Stimulated activated CD8-positive, alpha-beta memory T cell treated with anti-CD3 and anti-CD28 coated beads, Interleukin-15, amount 100 ng/mL, for 24 hours (primary cell): ENCODE measurements around the gene MEF2B.
"Not testable (repeated sequence)": the region's sequence is repeated elsewhere in the genome, so short reads cannot be mapped to it uniquely, and the experiment has no call there.

Source experiments
- DNase-seq: peaks from one replicate; pipeline ENCODE4 v3.0.0-alpha.2; 2020; ENCODE audit warnings: low read depth

Gene MEF2B

DNA sequence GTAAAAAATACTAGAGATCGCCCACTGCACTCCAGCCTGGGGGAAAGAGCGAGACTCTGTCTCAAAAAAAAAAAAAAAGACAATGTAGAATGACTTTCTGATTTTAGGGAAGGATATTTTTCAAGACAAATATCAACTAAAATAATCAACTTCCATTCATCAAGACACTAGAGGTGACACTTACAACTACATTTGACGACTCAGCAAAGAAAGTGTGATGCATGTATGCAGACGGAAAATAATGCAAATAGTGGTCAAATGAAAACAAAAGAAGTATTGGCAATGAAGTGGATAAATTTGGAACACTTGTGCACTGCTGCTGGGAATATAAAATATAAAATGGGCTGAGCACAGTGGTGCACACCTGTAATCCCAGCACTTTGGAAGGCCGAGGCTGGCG, 44.0 kb downstream of the MEF2B start:
- no peak for DNase-seq

DNA sequence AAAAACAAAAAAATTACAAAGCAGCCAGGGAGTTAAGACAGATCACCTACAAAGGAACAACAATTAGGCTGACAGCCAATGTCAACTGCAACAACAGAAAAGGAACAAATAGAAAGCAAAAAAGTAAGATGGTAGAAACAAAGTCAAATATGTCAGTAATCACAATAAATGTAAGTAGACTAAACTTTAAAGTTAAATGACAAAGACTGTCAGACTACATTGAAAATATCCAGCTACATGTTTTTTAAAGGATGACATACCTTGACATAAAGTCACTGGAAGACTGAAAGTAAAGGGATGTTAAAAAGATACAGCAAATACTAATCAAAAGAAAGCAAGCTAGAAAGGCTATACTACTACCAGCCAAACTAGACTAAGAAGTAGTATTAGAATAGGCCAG, 46.7 kb downstream of the MEF2B start:
- no peak for DNase-seq

DNA sequence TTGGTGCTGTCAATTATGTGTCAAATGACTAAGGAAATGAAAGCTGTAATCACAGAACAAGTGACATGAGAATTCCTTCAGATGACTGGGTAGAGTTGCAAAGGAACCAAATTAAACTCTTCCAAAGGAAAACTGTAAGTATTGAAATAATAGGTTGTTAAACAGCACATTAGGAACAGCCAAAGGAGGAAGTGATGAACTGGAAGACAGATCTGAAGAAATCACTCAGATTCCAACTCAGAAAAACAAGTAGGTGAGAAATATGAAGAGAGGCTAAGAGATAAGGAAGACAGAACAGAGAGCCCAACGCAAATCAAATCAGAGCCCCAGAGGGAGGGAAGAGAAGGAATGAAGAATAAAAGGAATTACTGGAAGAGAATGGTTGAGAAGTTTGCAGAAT, 47.2 kb downstream of the MEF2B start:
- no peak for DNase-seq

GRCh38 chr19:19121371-19121770, 48.7 kb downstream of the MEF2B start:
- no peak for DNase-seq

DNA sequence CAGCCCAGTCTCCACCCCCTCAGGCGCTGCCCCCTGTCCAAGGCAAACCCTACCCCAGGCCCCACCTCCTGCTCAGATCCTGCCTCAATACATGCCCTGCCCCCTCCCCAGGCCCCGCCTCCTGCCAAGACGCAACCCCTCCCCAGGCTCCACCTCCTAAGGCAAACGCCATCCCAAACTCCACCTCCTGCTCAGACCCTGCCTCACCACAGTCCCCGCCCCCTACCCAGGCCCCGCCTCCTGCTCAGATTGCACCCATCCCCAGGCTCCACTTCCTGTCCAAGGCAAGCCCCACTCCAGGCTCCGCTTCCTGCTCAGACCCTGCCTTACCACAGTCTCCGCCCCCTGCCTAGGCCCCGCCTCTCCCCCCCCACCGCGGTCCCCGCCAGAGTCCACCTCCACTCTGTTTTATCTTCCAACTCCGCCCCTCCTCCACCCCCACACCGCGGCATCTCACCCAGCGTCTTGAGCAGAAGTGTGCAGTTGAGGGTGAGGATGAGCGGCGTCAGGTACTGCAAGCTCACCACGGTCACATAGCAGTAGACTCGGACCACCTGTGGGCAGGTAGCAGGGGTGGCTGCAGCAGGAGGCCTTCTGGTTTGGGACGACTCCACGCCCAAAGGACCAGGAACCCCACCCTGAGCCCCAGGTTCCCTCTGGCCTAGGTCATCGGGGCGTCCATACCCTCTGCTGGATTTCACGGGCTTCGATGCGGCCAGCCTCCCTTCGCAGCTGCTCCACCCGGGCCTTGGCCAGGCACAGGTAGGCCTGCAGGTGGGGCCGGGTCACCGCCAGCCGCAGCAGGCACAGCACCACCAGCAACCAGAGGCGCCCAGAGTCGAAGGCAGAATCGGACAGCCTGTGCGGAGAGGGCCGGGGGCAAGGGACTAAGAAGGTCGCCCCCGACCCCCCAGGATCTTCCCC, 49.5 kb downstream of the MEF2B start:
- DNase-seq, result no peak

DNA sequence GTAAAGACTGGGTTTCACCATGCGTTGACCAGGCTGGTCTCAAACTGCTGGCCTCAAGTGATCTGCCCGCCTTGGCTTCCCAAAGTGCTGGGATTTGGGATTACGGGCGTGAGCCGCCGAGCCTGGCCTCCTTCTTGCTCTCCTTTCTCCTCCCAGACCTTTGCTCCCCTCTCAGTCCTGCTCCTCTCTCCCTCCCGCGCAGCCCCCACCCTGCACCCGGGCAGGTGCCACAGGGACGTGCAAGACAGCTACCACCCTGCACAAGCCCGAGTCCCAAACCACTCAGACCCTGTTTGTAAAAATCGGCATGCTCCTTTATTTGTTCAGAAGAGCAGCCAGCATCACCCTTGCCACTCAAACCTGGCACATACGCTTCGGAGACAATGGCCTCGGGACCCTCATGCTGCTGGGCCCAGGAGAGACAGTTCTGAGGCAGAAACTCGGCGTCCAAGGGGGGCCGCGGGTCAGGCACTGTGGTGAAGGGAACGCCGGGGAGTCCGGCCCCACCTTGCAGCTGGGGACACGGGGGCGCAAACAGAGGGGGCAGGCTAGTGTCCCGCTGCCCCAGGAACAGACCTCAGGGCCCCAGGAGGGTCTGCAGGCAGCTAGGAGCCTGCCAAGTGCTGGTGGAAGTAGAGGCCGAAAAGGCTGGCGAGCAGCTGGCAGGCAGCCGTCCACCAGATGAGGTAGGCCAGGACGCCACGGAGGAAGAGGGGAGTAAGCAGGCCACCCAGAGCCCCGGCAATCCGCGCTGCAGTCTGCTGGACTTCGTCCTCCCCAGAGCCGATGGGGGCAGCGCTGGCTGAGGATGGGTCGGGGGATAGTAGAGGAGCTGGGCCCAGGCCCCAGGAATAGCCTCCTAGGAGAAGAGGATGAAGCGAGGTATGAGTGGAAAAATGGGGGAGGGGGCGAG, 50.5 kb downstream of the MEF2B start:
- no peak for DNase-seq

GRCh38 chr19:19115954-19116353, 54.1 kb downstream of the MEF2B start:
- DNase-seq, result no peak

GRCh38 chr19:19113040-19113626, 56.9 kb downstream of the MEF2B start:
- DNase-seq, result no peak

DNA sequence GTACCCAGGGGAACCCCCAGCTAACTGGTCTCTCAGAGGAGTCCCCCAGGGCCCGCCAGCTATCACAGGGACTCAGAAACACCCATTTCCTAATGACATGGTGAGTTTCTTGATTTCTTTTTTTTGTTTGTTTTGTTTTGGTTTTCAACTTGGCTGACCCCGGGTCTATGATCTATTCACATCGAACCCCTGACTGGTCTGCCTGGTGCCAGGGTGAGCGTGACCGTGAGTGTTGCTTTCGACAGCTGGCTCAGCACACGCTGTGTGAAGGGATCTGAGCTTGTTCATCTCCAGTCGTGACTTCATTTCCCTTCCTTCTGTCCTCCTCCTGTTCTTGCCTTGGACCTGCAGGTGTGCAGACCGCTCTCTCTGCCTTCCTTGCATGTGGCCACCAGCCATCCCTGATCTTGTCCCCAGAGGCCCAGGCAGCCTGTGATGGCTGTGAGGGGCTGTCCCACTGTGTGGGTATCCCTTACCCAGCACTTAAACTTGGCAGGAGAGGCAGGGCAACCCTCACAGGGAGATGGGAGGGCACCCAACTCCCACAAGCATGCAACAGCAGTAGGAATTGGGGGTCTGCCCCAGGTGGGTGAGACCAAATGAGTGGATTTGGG, 58.0 kb downstream of the MEF2B start:
- no peak for DNase-seq

GRCh38 chr19:19111136-19111835, 58.8 kb downstream of the MEF2B start:
- DNase-seq, result no peak

DNA sequence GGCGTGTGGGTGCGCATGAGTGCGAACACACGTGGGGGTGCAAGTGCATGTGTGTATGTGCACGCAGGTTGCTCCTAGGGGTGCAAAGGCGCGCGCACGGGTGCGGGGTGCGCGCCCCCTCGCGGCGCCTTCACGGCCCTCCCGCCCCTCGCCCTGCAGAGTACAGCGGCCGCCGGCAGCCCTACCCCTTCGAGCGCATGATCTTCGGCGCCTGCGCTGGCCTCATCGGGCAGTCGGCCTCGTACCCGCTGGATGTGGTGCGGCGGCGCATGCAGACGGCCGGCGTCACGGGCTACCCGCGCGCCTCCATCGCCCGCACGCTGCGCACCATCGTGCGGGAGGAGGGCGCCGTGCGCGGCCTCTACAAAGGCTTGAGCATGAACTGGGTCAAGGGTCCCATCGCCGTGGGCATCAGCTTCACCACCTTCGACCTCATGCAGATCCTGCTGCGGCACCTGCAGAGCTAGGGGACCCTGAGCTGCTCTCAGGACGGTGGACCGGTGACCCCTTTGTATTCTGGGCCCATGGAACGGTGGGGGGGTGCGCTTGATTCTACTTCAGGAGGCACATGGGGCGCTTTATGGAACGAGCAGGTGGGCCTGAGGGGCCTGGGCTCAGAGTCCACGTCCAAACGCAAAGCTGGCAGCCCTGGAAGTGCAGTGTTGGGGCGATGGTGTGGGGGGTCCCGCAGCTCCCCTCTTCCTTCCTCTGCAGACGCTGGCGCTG, 59.5 kb downstream of the MEF2B start:
- no peak for DNase-seq

DNA sequence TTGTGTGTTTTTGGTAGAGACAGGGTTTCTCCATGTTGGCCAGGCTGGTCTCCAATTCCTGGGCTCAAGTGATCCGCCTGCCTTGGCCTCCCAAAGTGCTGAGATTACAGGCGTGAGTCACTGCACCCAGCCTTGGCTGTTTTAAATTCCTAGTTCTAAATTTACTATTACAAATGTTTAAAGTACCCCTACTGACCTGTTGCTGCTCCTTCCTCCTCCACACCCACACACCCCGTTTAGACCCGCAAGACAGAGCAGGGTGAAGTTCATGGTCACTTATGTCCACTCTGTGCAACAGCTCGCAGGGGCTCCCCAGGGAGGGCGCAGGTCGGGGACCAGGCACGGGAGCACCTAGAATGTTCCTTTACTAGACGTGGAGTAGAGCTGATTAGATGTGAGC, 60.5 kb downstream of the MEF2B start:
- DNase-seq, result no peak

GRCh38 chr19:19107654-19108053, 62.4 kb downstream of the MEF2B start:
- no peak for DNase-seq

- not testable (repeated sequence) for DNase-seq
Observed at GRCh38 chr19:19106938-19107337, 63.1 kb downstream of the MEF2B start.

DNA sequence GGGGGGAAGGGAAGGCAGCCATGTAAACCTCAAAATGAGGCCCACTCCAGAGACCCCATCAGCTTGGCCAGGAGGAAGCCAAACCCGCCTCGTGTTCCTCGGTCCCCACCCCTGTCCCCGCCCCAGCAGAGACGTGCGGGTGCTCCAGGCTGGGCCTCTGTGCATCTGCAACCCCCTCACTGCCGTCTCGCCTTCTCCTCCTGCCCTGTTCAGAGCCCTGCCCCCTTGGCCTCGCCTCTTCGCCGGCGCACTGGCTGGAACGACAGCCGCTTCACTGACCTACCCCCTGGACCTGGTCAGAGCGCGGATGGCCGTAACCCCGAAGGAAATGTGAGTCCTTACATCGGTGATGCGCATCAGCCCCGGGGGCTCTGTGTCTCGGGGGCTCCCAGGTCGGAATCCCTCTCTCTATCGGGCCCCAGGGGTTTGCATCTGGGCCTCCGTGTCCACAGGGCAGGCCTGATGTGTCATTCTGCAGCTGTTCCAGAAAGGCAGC, 64.0 kb downstream of the MEF2B start:
- no peak for DNase-seq

DNA sequence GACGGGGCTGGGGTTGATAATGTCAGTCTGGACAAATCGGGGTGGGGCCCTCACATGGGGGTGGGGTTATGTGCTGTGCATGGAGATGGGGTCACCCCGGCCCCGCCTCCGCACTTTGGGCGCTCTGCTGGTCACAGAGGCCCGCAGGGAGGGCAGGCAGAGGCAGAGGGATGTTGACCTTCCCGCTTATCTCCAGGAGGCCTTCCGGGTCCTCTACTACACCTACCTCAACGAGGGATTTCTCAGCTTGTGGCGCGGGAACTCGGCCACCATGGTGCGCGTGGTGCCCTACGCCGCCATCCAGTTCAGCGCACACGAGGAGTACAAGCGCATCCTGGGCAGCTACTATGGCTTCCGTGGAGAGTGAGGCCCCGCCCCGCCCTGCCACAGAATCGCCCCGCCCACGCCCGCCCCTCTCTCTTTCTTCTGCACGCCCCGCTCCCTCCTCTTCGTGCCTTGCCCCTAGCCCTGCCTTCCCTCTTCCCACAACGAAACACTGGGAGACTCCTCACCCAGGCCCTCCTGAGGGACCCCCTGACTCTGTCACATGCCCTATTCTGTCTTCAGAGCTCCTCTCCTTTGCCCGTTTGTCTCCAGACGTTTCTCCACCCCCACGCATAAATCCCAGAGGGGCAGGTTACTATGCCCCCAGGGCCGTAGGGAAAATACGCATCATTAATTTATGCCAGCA, 64.6 kb downstream of the MEF2B start:
- DNase-seq, result no peak

GRCh38 chr19:19103167-19103566, 66.9 kb downstream of the MEF2B start:
- no peak for DNase-seq

- not testable (repeated sequence) for DNase-seq
Observed at GRCh38 chr19:19102566-19102965, 67.5 kb downstream of the MEF2B start.

GRCh38 chr19:19101540-19101939, 68.5 kb downstream of the MEF2B start:
- no peak for DNase-seq
